Femur (tissue), 1 donor: Measurements from ENCODE around the gene KHDC3L.

ENCODE experiments used
- DNase-seq: peaks from one replicate; pipeline ENCODE4 v3.0.0-alpha.2; 2017

The KHDC3L gene, protein sequence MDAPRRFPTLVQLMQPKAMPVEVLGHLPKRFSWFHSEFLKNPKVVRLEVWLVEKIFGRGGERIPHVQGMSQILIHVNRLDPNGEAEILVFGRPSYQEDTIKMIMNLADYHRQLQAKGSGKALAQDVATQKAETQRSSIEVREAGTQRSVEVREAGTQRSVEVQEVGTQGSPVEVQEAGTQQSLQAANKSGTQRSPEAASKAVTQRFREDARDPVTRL

DNA sequence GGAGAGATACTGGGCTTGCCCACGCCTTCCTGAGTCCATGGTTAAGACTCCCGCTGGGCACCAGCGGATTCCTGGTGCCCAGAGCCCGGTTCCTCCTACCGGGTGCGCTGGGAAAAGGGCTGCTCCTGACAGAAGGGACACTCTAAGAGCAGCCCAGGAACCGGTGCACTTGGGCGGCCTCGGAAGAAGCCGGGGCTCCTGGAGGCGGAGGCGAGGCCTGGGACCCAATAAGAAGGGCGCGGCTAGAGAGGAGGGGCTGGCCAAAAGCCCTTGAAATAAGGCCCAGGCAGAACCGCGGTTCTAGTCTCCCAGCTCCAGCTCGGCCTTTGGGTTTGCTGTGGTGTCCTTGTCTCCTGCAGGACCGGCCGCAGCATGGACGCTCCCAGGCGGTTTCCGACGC lies at the start of gene KHDC3L:
Gene KHDC3L (plus strand): TSS at position 301 of the 400 bp plus-strand sequence. CDS start 72 bp downstream, at position 373.
- DNase-seq: no peak

GRCh38 chr6:73314577-73315492 lies 47.6 kb upstream of the KHDC3L start:
- no peak for DNase-seq

GRCh38 chr6:73323323-73323722 lies 39.1 kb upstream of the KHDC3L start:
- no peak for DNase-seq

DNA sequence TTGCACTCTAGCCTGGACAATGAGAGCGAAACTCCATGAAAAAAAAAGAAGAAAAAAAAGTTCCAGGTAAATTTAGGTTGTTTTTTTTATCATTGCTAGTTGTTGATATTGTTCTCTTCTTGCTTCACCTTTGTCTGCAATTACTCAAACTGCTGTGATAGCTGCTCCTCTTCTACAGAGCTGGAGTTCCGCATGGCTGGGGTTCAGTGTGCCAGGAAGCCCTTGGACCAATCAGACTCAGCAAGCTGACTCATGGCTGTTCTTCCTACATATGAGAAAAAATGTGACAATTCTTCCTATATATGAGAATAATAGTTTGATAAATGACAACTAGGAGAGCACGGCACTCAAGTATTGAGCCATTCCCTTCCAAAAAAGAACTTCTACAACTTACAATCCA lies 36.8 kb upstream of the KHDC3L start:
- no peak for DNase-seq

DNA sequence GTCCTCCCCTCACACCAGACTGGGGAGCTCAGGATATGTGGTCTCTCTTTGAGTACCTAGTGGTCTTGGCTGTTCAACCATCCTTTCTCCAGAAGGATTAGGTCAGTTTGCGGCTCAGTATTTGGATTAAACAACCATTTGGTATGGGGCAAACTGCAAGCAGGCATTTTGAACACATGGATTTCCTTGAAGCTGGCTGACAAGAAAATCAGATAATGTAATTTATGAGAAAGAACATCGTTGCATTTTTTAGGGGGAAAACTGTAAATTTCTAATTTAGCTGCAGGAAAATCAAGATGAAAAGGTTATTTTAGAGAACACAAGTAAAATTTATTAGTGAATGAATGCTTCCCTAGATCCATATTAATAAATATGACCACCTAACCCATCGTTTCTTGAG lies 33.7 kb upstream of the KHDC3L start:
- no peak for DNase-seq

DNA sequence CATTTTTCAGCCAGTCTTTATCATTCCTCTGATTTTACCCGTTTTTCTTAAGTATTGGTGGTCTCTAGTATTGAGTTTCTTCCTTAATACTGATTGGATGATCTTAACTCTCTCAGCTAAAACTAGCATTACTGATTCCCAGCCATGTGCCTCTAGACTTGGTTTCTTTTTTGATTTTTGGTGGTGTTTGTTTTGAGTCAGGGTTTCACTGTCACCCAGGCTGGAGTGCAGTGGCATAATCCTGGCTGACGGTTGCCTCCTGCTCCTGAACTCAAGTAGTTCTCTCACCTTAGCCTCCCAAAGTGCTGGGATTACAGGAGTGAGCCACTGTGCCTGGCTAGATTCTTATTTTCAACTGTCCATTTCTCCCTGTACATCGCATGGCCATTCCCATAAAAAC lies 33.3 kb upstream of the KHDC3L start:
- DNase-seq: no peak

- no peak for DNase-seq
Observed at GRCh38 chr6:73339340-73339739, 23.1 kb upstream of the KHDC3L start.

DNA sequence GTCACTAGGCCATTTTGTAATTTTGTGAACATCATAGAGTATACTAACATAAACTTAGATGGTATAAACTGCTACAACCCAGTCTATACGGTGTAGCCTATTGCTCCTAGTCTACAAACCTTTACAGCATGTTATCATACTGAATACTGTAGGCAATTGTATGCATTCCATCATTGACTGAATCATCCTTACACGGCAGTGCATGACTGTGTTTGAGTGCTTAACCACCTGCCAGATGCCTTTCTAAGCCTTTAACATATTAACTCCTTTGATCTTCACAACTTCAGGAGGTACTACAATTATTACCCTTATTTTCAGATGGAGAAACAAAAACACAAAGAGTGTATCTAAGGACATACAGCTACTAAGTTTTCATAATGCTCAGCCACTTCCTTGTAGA lies 22.4 kb upstream of the KHDC3L start:
- no peak for DNase-seq

- DNase-seq: no peak
Observed at GRCh38 chr6:73341335-73341734, 21.1 kb upstream of the KHDC3L start.

DNA sequence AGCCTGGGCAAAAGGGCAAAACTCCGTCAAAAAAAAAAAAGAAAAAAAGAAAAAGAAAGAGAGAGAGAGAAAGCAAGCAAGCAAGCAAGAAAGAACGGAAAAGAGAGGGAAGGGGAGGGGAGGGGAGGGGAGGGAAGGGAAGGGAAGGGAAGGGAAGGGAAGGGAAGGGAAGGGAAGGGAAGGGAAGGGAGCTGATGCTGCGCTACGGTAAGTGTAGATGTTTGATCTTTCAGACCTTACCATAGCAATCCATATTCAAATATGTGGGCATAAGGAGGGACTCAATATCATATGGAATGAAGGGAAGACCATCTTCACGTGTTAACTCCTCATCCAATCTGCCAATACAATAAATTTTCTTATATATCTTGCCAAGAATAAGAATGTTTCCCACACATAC lies 20.3 kb upstream of the KHDC3L start:
- DNase-seq: no peak

DNA sequence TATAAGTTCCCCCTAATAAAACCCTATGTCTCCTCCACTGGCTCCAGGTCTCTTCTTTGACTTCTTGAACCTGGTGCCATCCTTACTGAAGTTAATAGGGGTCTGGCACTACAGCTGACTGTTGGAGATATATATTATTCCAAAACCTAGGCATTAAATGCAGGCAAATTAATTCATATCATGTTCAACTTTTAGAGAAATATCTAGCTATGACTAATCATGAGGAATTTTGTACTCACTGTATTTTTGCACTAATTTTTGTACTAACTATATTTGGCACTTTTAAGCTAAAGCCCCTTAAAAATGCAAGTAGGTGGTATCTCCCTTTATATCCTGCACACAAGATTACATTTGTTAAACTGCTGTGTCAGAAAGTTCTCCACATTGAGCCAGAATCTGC lies 19.3 kb upstream of the KHDC3L start:
- no peak for DNase-seq

DNA sequence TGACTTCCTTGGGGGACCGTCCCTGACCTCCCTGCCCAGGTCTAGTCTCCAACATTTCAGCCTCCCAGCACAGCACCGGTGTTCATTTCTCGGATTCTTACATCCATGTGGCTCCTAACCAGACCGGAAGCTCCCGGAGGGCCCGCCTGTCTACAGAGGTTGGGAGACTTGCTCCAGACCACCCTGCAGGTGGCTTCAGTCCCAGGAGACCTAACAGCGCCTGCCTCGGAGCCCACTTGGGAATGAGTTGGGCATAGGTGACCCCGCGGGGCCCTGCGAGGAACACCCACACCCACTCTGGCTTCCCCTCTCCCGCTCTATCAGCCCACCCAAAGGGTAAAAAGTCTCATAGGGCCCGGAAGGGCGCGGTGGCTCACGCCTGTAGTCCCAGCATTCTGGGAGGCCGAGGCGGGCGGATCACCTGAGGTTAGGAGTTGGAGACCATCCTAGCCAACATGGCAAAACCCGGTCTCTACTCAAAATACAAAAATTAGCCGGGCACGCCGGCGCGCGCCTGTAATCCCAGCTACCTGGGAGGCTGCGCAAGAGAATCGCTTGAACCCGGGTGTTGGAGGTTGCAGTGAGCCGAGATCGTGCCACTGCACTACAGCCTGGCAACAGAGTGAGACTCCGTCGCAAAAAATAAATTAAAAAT lies 13.8 kb upstream of the KHDC3L start:
- no peak for DNase-seq

DNA sequence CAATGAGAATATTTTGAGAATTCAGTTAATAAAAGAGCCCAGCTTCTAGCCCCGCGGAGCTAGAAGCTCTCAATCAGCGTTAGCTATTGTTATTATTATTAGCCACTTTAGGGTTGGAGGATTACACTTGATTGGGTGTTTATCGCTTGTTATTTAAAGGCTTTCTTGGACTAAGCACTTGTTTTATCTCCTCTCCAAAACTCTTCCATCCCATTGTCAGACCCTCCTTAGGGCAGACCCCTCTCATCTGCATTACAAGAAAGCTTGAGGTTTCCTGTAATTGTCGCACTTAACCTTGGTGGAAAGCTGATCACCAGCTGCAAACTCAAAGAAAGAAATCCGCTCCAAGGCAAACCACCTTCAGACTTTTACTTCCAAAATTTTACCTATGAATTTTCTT lies 13.1 kb upstream of the KHDC3L start:
- DNase-seq: no peak

DNA sequence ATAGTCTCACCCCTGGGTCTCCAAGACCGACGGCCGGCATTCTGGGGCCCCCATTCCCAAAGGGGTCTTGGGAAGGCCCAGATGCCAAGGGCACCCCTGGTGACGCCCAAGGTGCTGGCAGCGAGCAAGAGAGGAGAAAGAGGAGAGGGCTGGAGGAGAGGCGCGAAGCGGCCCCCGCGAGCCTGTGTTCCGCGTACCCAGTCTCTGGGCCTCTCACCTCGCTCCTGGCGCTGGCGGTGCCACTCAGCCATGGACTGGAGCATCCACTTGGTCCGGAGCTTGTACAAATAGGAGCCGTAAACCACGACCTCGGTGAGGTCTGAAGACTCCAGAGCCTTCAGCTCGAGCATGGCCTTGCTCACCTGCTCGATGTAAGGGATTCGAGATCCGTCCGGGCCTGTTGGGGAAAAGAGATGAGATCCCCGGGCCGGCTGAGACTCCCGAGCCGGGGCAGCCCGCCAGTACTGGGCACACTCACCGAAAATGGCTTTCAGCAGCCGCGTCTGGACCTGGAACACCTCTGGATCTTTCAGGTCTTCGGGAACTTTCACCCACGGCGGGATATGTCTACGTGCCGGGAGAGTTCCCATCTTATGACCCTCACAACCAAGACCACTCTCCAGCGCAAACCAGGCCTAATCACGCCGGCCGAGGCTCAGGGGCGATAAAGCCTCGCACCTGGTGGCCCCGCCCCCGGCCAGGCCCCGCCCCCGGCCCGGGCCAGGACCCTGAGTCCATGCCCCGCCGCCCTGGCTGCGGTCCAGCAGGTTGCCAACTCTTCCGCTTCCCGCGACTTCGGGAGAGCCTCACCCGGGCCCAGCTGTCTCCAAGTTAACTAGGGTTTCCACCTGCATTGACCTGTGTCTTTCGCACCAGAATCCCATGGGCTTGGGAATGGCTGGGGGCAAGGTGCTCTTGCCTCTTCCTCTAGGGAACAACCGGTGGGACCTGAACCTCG lies 8.5 kb upstream of the KHDC3L start, which contains the start of gene DPPA5:
Gene DPPA5 (minus strand): TSS at position 641 of the 958 bp plus-strand sequence. CDS start 51 bp downstream, at position 590.
- DNase-seq: no peak

DNA sequence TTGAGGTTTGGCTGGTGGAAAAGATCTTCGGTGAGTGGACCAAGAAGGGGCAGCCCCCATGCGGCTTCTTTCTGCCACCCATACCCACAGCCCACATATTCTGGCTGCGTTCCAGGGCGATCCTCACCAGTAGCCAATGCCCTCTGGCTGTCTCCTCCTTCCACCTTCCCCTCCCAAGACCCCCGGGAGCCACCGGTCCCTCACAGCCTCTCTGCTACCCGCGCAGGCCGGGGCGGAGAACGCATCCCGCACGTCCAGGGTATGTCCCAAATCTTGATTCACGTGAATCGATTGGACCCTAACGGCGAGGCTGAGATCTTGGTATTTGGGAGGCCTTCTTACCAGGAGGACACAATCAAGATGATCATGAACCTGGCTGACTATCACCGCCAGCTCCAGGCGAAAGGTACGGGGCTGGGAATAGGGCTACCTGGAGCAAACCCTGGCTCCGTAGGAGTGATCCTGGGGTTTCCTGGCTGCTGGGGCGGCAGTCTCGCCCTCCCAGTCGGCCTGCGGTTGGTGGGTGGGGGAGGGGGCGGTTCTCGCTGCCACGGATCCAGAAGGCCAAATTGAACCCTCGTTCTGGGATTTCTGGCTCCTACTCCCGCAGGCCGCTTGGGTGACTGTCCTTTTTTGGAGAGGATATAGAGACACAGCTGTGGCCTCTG lies 545 bp downstream of the KHDC3L start:
- DNase-seq: no peak

- no peak for DNase-seq
Observed at GRCh38 chr6:73363537-73363875, 1.0 kb downstream of the KHDC3L start.

DNA sequence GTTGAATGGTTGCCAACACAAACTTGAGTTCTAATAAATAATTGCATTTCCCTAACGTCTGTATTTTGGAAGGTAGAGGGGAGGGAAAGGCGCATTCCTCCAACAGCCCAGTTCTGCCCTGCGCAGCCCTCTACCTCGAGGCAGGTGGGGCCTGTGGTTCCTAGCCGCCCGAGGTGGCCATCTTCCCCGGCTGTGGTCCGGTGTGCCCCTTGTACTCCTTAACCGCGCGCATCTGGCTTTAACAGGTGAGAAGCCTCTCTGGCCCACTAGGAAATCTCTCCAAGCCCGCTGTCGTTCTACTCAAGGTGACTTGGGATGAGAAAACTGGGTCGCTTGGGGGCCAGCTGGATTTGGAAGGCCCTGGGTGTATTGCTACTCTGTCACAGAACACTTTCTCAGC lies 1.7 kb downstream of the KHDC3L start:
- DNase-seq: no peak

DNA sequence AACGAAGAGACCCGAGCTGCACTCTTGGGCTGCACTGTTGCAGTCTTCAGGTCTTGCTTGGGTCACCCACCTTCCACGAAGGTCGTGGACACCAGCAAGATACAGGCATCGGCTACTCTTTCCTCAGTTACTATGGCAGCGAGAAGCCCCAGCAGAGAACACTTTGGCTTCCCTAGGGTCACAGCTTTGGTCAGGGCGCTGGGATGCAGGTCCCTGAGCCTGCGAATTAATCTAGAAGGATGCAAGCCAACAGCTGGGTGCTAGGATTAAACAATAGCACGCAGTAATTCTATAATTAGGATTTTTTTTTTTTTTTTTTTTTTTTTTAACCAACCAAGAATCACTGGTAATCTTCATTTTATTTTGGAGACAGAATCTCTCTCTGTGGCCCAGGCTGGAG lies 2.1 kb downstream of the KHDC3L start:
- DNase-seq: no peak

GRCh38 chr6:73367761-73368355 lies 5.4 kb downstream of the KHDC3L start:
- no peak for DNase-seq

- no peak for DNase-seq
Observed at GRCh38 chr6:73368675-73369074, 6.2 kb downstream of the KHDC3L start.

DNA sequence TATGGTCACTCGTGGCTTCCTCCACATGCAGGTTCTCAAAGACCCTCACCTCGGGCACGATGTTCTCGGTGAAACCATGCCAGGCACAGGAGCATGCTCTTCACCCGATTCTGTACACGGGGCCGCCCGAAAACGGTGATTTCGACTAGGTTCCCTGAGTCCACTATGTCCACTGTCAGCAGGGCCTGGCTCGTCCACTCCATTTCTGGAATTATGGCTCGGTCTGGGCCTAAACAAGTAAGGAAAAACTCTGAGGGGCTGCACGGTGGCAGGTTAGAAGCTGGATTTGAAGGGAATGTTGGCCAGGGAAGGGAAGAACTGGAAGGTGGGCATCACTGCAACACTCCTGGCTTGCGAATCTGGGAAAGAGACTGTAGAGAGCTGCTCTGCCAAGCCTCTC lies 6.7 kb downstream of the KHDC3L start:
- DNase-seq: no peak

DNA sequence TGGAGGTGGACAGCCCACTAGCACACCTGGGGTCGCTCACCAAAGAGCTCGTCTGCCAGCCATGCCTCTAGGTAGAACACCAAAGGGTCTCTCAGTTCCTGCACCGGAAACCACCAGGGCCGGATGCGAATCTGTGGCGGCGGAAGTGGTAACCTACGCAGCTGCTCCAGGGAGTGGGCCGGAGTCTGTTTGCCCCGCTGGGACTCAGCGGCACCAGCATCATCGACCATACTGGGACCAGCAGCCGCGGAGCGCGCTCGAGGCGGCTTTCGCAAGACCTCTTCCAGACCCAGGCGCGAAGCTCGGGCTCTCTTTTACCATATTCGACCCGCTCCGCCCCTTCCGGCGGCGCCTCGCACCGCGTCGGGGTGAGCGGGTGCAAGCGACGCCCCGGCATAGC lies 7.1 kb downstream of the KHDC3L start, which contains the start of gene OOEP:
Gene OOEP (minus strand): TSS at position 335 of the 400 bp plus-strand sequence. CDS start 105 bp downstream, at position 230.
- no peak for DNase-seq
